Ishikawa (cell line): ENCODE measurements around the gene STAC.

Experiments
- CEBPB ChIP-seq: IDR thresholded peaks from 2 replicates; pipeline ENCODE4 v1.6.1; 2012
- EGR1 ChIP-seq: IDR thresholded peaks from 2 replicates; pipeline ENCODE4 v1.6.1; 2012
- EP300 ChIP-seq: IDR thresholded peaks from 2 replicates; pipeline ENCODE4 v1.6.1; 2012; ENCODE audit warnings: borderline replicate concordance
- FOXM1 ChIP-seq: IDR thresholded peaks from 2 replicates; pipeline ENCODE4 v1.6.1; 2012; ENCODE audit warnings: low read depth, borderline replicate concordance
- RAD21 ChIP-seq: IDR thresholded peaks from 2 replicates; pipeline ENCODE4 v1.6.1; 2012; ENCODE audit warnings: low read depth
- REST ChIP-seq: IDR thresholded peaks from 2 replicates; pipeline ENCODE4 v1.6.1; 2012; ENCODE audit warnings: low read depth, mild to moderate bottlenecking
- TAF1 ChIP-seq: IDR thresholded peaks from 2 replicates; pipeline ENCODE4 v1.6.1; 2012; ENCODE audit warnings: low read depth, mild to moderate bottlenecking
- TEAD4 ChIP-seq: IDR thresholded peaks from 2 replicates; pipeline ENCODE4 v1.6.1; 2012
- USF1 ChIP-seq: IDR thresholded peaks from 2 replicates; pipeline ENCODE4 v1.6.1; 2012
- YY1 ChIP-seq: IDR thresholded peaks from 2 replicates; pipeline ENCODE4 v1.6.1; 2012; ENCODE audit warnings: low read depth
- ZBTB7A ChIP-seq: IDR thresholded peaks from 2 replicates; pipeline ENCODE4 v1.6.1; 2012; ENCODE audit warnings: low read depth

GRCh38 chr3:36447061-36447460 lies 66.8 kb downstream of the STAC start:
- TF ChIP-seq EP300 (no peak), EGR1 (no peak), TAF1 (no peak), CEBPB (no peak), REST (no peak), YY1 (no peak), RAD21 (no peak), TEAD4 (no peak), FOXM1 (no peak), ZBTB7A (no peak), USF1 (no peak)
